HepG2 (cell line): ENCODE measurements around the gene ALDH3B2. TPM values are rescaled to one million over a fixed set of nuclear protein-coding genes. Genes with fewer than 3 reads are reported as not detected.
"Not testable (repeated sequence)": the region's sequence is repeated elsewhere in the genome, so short reads cannot be mapped to it uniquely, and the experiment has no call there.

Experiments
- ATAC-seq: fragments of 200-7000 bp; cut with Tn5 transposase; 3 replicates; pipeline ENCODE4 v1.9.1; 2020; ENCODE audit warnings: mild to moderate bottlenecking, moderate library complexity
- BruUV-seq: library from RNA; stranded (reverse); fragments of 400-500 nt; replicated peaks from 2 replicates; lab custom pipeline; 2021; lab: Mats Ljungman, UMichigan
- CTCF ChIA-PET: fragments of 300-600 bp; formaldehyde crosslinking; extraction: SDS; loops from one replicate; lab custom pipeline; 2021; ENCODE audit warnings: low total read pairs, inconsistent platforms, low intra/inter-chr PET ratio; lab: Yijun Ruan, JAX
- POLR2A ChIA-PET: fragments of 350-600 bp; sonication (Branson Sonifier 250); formaldehyde crosslinking; loops from one replicate; lab custom pipeline; 2020; ENCODE audit warnings: antibody characterized with exemption, inconsistent platforms; lab: Yijun Ruan, JAX
- DNase-seq: peaks from one replicate; pipeline ENCODE4 v3.0.0-alpha.2; 2015; ENCODE audit warnings: low spot score
- FAIRE-seq: peaks from 3 replicates; lab custom pipeline; 2011; peaks lifted over from hg19 to GRCh38; lab: Jason Lieb, UNC
- H2AFZ ChIP-seq: one replicate; pipeline ENCODE4 v1.6.1; 2011; ENCODE audit warnings: low read length, inconsistent platforms
- H3K27ac ChIP-seq: fragments of 300-600 bp; 3 replicates; pipeline ENCODE4 v1.8.0; 2011; ENCODE audit warnings: mixed run types, mild to moderate bottlenecking, mixed read lengths, low read length, inconsistent platforms; ENCODE audit not compliant: insufficient read depth; ENCODE audit errors: extremely low read length
- H3K27me3 ChIP-seq, 2 experiments: fragments of 200-600 bp in 1 of 2; 2 replicates in 1 of 2; 3 replicates in 1 of 2; pipeline versions ENCODE4 v1.6.0 to v1.8.0; 2011; ENCODE audit warnings: low read length in 2 of 2, mild to moderate bottlenecking in 2 of 2, moderate library complexity in 2 of 2, inconsistent platforms in 1 of 2; ENCODE audit not compliant: insufficient read depth in 2 of 2, control insufficient read depth in 1 of 2
- H3K36me3 ChIP-seq, 2 experiments: fragments of 200-600 bp in 1 of 2; replicated peaks in 1 of 2; 2 replicates in 1 of 2; 3 replicates in 1 of 2; pipeline versions ENCODE4 v1.5.1 to v1.8.0; 2011; ENCODE audit warnings: low read length in 2 of 2, inconsistent platforms in 1 of 2; ENCODE audit not compliant: insufficient read depth in 2 of 2, control insufficient read depth in 1 of 2
- H3K4me1 ChIP-seq: 2 replicates; pipeline ENCODE4 v1.5.1; 2012; ENCODE audit warnings: low read length, inconsistent platforms; ENCODE audit not compliant: insufficient read depth
- H3K4me2 ChIP-seq: 2 replicates; pipeline ENCODE4 v1.6.0; 2011; ENCODE audit warnings: low read depth, low read length, inconsistent platforms
- H3K4me3 ChIP-seq, 3 experiments: fragments of 200-600 bp in 1 of 3; sonication (generic), shearing (Covaris generic) in 1 of 3; replicated peaks in 1 of 3; 2 replicates each; pipeline ENCODE4 v1.5.1; 2011 to 2016; ENCODE audit warnings: low read length in 3 of 3, inconsistent platforms in 2 of 3, low read depth in 2 of 3, mild to moderate bottlenecking in 2 of 3, control low read depth in 1 of 3, mixed read lengths in 1 of 3; ENCODE audit not compliant: insufficient read depth in 1 of 3
- H3K79me2 ChIP-seq: one replicate; pipeline ENCODE4 v1.6.1; 2011; ENCODE audit warnings: low read length, inconsistent platforms; ENCODE audit not compliant: insufficient read depth
- H3K9ac ChIP-seq: 2 replicates; pipeline ENCODE4 v1.6.0; 2011; ENCODE audit warnings: mild to moderate bottlenecking, low read depth, low read length, inconsistent platforms; ENCODE audit not compliant: insufficient read depth
- H3K9me3 ChIP-seq: 2 replicates; pipeline ENCODE4 v1.5.1; 2012; ENCODE audit warnings: mild to moderate bottlenecking, low read length
- H4K20me1 ChIP-seq: 2 replicates; pipeline ENCODE4 v1.6.0; 2011; ENCODE audit warnings: inconsistent platforms, mild to moderate bottlenecking, low read length, moderate library complexity; ENCODE audit not compliant: insufficient read depth
- CTCF ChIP-seq: sonication (generic); formaldehyde crosslinking; IDR thresholded peaks from 2 replicates; pipeline ENCODE4 v1.5.0; 2020; ENCODE audit warnings: mild to moderate bottlenecking, missing genetic modification reagents, moderate library complexity
- RAD21 ChIP-seq: fragments of 450-650 bp; formaldehyde crosslinking; IDR thresholded peaks from 2 replicates; pipeline ENCODE4 v1.5.0; 2020; ENCODE audit warnings: mild to moderate bottlenecking
- STAG1 ChIP-seq: sonication (generic); formaldehyde crosslinking; IDR thresholded peaks from 2 replicates; pipeline ENCODE4 v1.4.0; 2020; ENCODE audit warnings: missing genetic modification reagents
- WGBS: methylation state at CpG from one replicate; pipeline ENCODE4 v1.1.6; 2017; ENCODE audit warnings: low lambda C conversion rate; 5-methylcytosine and 5-hydroxymethylcytosine counted together
- in situ Hi-C: cut with HindIII; loops from 2 replicates; pipeline ENCODE4 v1.10.0; 2017; ENCODE audit warnings: low pct_unique_long_range_greater_than_20kb; ENCODE audit not compliant: extremely low pct_ligation_motif_present
- intact Hi-C: fragments of 100-400 bp; cut with micrococcal nuclease; formaldehyde crosslinking; loops from one replicate; pipeline ENCODE4 v1.10.0; 2022; ENCODE audit not compliant: unreplicated experiment
- polyA plus RNA-seq, 8 experiments: library from polyadenylated mRNA; depleted of rRNA in 3 of 8; stranded (reverse) in 7 of 8; unstranded in 1 of 8; fragments of >200 nt; fragmentation: Illumina TruSeq in 4 of 8; extraction: Trizol in 4 of 8; gene quantifications; 2 replicates each; pipeline versions ENCODE4 v1.2.1 to v1.2.3, GENCODE V29; 2011 to 2016; ENCODE audit warnings: low read depth in 4 of 8, missing spikeins in 1 of 8, mixed read lengths in 1 of 8; ENCODE audit not compliant: insufficient read depth in 1 of 8
- total RNA-seq, 5 experiments: library from RNA; depleted of rRNA; stranded (reverse); fragments of >200 nt; fragmentation: Illumina TruSeq; extraction: Trizol; gene quantifications; 2 replicates each; pipeline ENCODE4 v1.2.3, GENCODE V29; 2016; ENCODE audit warnings: low read depth in 1 of 5

ALDH3B2 gene
- total and polyA plus RNA-seq, 2 of the 13 experiments (the other 11 are each of a cell fraction or from before 2014, with no cell fraction given) = not detected

GRCh38 chr11:67716226-67716625, 41.8 kb upstream of the ALDH3B2 start:
- DNase-seq, CTCF ChIA-PET, in situ Hi-C loops, ATAC-seq, H3K36me3 ChIP-seq, H4K20me1 ChIP-seq, H3K9ac ChIP-seq, H3K27ac ChIP-seq, H2AFZ ChIP-seq, POLR2A ChIA-PET, FAIRE-seq, H3K4me3 ChIP-seq, H3K79me2 ChIP-seq, H3K4me1 ChIP-seq, H3K4me2 ChIP-seq, intact Hi-C loops, BruUV-seq, H3K27me3 ChIP-seq, H3K9me3 ChIP-seq: not testable (repeated sequence)
- WGBS = 37% methylated on average over 7 of the region's 7 CpGs

GRCh38 chr11:67715801-67716200, 41.4 kb upstream of the ALDH3B2 start:
- intact Hi-C loops, H3K4me3 ChIP-seq, BruUV-seq, ATAC-seq, H3K27ac ChIP-seq, H2AFZ ChIP-seq, POLR2A ChIA-PET, CTCF ChIA-PET, H3K4me2 ChIP-seq, H3K9ac ChIP-seq, DNase-seq, H3K27me3 ChIP-seq, H3K36me3 ChIP-seq, in situ Hi-C loops, H3K79me2 ChIP-seq, H3K9me3 ChIP-seq, H3K4me1 ChIP-seq, H4K20me1 ChIP-seq, FAIRE-seq: not testable (repeated sequence)
- 13% methylated on average over 3 of the region's 17 CpGs for WGBS

- H3K27me3 ChIP-seq, H3K27ac ChIP-seq, DNase-seq, H3K4me1 ChIP-seq, H2AFZ ChIP-seq, intact Hi-C loops, H3K4me3 ChIP-seq, BruUV-seq, H3K4me2 ChIP-seq, CTCF ChIA-PET, ATAC-seq, H3K36me3 ChIP-seq, FAIRE-seq, H4K20me1 ChIP-seq, H3K9ac ChIP-seq, in situ Hi-C loops, POLR2A ChIA-PET, H3K79me2 ChIP-seq, H3K9me3 ChIP-seq: not testable (repeated sequence)
- 0% methylated on average over 1 of the region's 14 CpGs for whole genome bisulfite sequencing
- TF ChIP-seq STAG1 (CRISPR knock-in tag) (peak; percentile 65), RAD21 (CRISPR knock-in tag) (peak; percentile 54; the same call in 1 of the 2 replicates), CTCF (CRISPR knock-in tag) (peak; percentile 46)
Observed at GRCh38 chr11:67713892-67714509, 39.6 kb upstream of the ALDH3B2 start.
